ENCODE data around the gene UBE2L3. TPM values are rescaled to one million over a fixed set of nuclear protein-coding genes. Genes with fewer than 3 reads are reported as not detected.
A peak's percentile ranks its signal among the peaks of the same experiment; 100 is the strongest.

UBE2L3 gene
- total RNA-seq, 4 donors from 2014 or later = 42.1 to 69.7 (median 50.1) TPM

DNA sequence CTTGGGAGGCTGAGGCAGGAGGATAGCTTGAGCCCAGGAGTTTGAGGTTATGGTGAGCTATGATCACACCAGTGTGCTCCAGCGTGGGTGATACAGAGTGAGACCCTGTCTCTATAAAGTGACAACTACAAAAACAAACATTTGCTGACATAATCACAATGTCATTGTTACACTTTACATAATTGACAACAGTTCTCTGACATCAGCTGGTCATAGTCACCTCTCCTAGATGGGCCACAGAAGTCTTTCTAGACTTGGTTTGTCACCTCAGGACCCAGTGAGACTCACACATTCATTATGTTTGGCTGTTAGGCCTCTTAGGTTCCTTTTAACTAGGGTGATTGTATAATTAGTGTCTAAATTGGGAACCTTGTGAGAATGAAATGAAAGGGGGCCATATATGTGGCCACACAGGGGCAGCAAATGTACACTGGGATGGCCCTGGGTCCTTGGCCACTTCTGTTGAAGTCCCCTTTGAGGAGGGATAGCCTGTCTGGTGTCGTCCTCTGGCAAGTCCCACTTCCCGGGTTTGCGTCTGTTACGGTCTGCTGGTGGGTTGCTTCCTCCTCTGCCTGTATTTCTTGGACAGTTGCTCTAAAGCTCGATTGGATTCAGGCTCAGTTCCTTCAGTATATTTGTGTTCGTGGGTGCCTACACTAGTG lies 92.5 kb downstream of the UBE2L3 start:
- peaks cover 0 to 10% (median 2%) of the 10 kb centered on the region in 4 donors for H3K4me1 ChIP-seq
- TF ChIP-seq, protein P1, sequence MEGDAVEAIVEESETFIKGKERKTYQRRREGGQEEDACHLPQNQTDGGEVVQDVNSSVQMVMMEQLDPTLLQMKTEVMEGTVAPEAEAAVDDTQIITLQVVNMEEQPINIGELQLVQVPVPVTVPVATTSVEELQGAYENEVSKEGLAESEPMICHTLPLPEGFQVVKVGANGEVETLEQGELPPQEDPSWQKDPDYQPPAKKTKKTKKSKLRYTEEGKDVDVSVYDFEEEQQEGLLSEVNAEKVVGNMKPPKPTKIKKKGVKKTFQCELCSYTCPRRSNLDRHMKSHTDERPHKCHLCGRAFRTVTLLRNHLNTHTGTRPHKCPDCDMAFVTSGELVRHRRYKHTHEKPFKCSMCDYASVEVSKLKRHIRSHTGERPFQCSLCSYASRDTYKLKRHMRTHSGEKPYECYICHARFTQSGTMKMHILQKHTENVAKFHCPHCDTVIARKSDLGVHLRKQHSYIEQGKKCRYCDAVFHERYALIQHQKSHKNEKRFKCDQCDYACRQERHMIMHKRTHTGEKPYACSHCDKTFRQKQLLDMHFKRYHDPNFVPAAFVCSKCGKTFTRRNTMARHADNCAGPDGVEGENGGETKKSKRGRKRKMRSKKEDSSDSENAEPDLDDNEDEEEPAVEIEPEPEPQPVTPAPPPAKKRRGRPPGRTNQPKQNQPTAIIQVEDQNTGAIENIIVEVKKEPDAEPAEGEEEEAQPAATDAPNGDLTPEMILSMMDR (IDR thresholded peaks at IDR 0.05) = no peak
- no peak for TF ChIP-seq POLR2A (IDR thresholded peaks at IDR 0.05)
- H3K9me3 ChIP-seq = no peaks in the 10 kb centered on the region
- H3K27ac ChIP-seq = no peak overlapping the region
- no peak overlapping the region for H3K4me3 ChIP-seq
- no peak for DNase-seq
- no peaks in the 10 kb centered on the region for H3K36me3 ChIP-seq
- no peaks in the 10 kb centered on the region for H3K27me3 ChIP-seq

DNA sequence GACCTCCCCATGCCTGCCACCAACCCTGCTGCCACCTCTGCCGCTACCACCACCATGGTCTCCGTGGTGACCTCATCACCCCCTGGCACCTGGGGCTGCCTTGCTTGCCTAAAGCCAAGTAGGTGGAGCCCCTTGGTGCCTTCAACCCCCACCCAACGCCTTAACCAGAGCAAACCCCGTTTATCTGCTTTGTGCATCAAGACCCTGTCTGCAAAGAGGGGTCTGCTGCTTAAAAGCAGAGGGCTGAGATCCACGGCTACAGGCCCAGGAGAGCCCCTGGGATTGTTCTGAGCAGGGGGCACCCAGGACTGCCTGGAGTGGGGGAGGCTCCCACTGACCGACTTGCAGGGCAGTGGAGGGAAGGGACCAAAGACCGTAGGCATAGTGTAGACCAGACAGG lies 93.4 kb downstream of the UBE2L3 start:
- Histone ChIP-seq H3K9me3 (no peaks in the 10 kb centered on the region), H3K4me3 (no peak overlapping the region), H3K36me3 (no peaks in the 10 kb centered on the region), H3K4me1 (peaks cover 0 to 13% (median 2%) of the 10 kb centered on the region in 4 donors), H3K27ac (no peak overlapping the region), H3K27me3 (no peaks in the 10 kb centered on the region)
- DNase-seq = no peak
- TF ChIP-seq, protein P1 (IDR thresholded peaks at IDR 0.05) = no peak
- TF ChIP-seq POLR2A (IDR thresholded peaks at IDR 0.05) = no peak

DNA sequence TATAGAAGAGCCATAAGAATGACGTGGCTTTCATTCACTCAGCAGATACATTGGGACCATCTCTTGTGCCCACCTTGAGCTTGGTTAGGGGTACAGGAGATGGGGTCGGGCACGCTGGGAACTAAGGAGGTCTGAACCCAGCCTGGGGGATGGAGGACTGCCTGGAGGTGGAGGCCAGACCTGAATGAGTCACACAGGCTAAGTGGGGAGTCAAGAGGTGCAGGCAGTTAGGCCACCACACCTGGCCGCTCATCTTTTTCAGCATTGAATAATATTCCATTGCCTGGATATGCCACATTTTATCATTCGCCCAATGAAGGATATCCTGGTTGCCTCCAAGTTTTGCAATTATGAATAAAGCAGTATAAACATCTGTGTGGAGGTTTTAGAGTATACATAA lies 94.5 kb downstream of the UBE2L3 start:
- Histone ChIP-seq H3K4me3 (no peak overlapping the region), H3K36me3 (no peaks in the 10 kb centered on the region), H3K27ac (no peak overlapping the region), H3K9me3 (no peaks in the 10 kb centered on the region), H3K4me1 (peaks cover 0 to 16% (median 2%) of the 10 kb centered on the region in 4 donors), H3K27me3 (no peaks in the 10 kb centered on the region)
- TF ChIP-seq, protein P1 (IDR thresholded peaks at IDR 0.05) = no peak
- TF ChIP-seq POLR2A (IDR thresholded peaks at IDR 0.05) = no peak
- no peak for DNase-seq

DNA sequence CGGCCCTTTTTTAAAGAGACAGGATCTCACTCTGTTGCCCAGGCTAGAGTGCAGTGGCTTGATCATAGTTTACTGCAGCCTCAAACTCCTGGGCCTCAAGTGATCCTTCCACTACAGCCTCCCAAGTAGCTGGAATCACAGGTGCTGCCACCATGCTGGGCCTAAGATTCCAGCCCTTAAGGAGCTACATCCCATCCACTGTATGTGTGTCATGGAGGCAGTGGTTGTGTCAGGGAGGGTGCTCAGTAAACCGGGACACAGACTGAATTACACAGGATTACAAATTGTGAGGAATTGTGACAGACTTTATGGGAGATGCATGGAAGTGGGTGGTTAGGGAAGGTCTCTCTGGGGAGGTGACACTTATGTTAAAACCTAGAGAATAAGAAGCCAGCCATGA lies 96.2 kb downstream of the UBE2L3 start:
- DNase-seq = peak in 1 of 3 donors; percentile 43
- Histone ChIP-seq H3K4me3 (no peak overlapping the region), H3K4me1 (peaks cover 0 to 11% (median 0%) of the 10 kb centered on the region in 4 donors), H3K27me3 (no peaks in the 10 kb centered on the region), H3K27ac (no peak overlapping the region), H3K9me3 (no peaks in the 10 kb centered on the region), H3K36me3 (no peaks in the 10 kb centered on the region)
- no peak for TF ChIP-seq POLR2A (IDR thresholded peaks at IDR 0.05)
- TF ChIP-seq, protein P1 (IDR thresholded peaks at IDR 0.05) = no peak

DNA sequence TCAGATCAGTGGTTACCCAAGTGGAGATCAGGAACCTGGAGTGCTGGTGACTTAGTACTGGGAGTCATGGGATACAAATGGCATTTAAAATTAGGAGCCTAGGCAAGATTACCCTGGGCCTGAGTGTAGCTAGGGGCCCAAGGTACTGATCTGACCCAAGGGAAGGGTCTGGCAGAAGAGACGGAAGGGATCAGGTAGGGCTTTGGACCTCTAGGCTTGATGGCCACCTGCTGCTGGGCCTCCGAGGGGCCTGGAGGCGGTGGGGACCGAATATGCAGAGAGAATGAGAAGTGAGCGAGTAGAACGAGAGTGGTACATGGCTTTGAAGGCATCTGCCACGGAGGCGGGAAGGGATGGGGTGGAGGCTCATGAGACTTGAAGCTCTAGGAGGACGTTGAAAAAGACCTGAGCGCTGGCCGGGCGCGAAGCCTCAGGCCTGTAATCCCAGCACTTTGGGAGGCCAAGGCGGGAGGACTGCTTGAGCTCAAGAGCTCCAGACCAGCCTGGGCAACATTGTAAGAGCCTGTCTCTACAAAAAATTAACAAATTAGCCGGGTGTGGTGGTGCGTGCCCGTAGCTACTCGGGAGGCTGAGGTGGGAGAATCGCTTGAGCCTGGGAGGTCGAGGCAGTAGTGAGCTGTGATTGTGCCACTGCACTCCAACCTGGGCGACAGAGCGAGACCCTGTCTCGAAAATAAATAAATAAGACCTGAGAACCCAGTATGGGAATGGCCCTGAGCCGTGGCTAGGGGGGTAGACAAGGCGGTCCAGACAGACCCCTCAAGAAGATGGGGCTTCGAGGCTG lies 97.7 kb downstream of the UBE2L3 start:
- peak overlapping the region; percentile 60 to 77 (median 66) for H3K4me3 ChIP-seq
- no peaks in the 10 kb centered on the region for H3K27me3 ChIP-seq
- peaks cover 0 to 2% (median 0%) of the 10 kb centered on the region in 3 donors for H3K36me3 ChIP-seq
- no peaks in the 10 kb centered on the region for H3K9me3 ChIP-seq
- DNase-seq = no peak
- peaks cover 0 to 11% (median 0%) of the 10 kb centered on the region in 4 donors for H3K4me1 ChIP-seq
- TF ChIP-seq, protein P1 (IDR thresholded peaks at IDR 0.05) = no peak
- no peak for TF ChIP-seq POLR2A (IDR thresholded peaks at IDR 0.05)
- peak overlapping the region; percentile 82 to 95 (median 90) for H3K27ac ChIP-seq
